HEK293 (cell line): ENCODE data around the gene LASP1NB.

Source experiments
- CTCF ChIA-PET: fragments of 350-600 bp; formaldehyde crosslinking; extraction: SDS; loops from one replicate; lab custom pipeline; 2021; ENCODE audit warnings: antibody characterized with exemption; lab: Yijun Ruan, JAX
- POLR2A ChIA-PET: fragments of 300-600 bp; formaldehyde crosslinking; extraction: SDS; loops from one replicate; lab custom pipeline; 2020; ENCODE audit warnings: antibody characterized with exemption, inconsistent platforms; lab: Yijun Ruan, JAX
- H3K27ac ChIP-seq: fragments of 200-500 bp; sonication (Bioruptor generic); 2 replicates; pipeline ENCODE4 v1.5.1; 2014; ENCODE audit warnings: low read depth, low read length, control low read depth, inconsistent platforms; ENCODE audit errors: extremely low read depth
- H3K36me3 ChIP-seq, 2 experiments: fragments of 200-500 bp in 1 of 2; sonication (Bioruptor generic) in 1 of 2; 1 replicate in 1 of 2; 2 replicates in 1 of 2; pipeline ENCODE4 v1.5.1; 2014 to 2017; ENCODE audit warnings: inconsistent platforms in 2 of 2, low read length in 2 of 2; ENCODE audit not compliant: control insufficient read depth in 2 of 2, insufficient read depth in 1 of 2
- H3K4me1 ChIP-seq: fragments of 200-500 bp; sonication (Bioruptor generic); 2 replicates; pipeline ENCODE4 v1.5.1; 2014; ENCODE audit warnings: mild to moderate bottlenecking, low read length, inconsistent platforms; ENCODE audit not compliant: control insufficient read depth, insufficient read depth
- H3K4me3 ChIP-seq: 2 replicates; pipeline ENCODE4 v1.5.1; 2011; ENCODE audit warnings: low read depth, mild to moderate bottlenecking, control low read depth, low read length, moderate library complexity
- H3K9me3 ChIP-seq: fragments of 200-500 bp; sonication (Bioruptor generic); 2 replicates; pipeline ENCODE4 v1.5.1; 2014; ENCODE audit warnings: low read depth, low read length, inconsistent platforms; ENCODE audit not compliant: control insufficient read depth, insufficient read depth
- BCL11B ChIP-seq: fragments of 450-650 bp; formaldehyde crosslinking; IDR thresholded peaks from 2 replicates; pipeline ENCODE4 v1.5.1; 2016; ENCODE audit warnings: low read depth, missing biosample characterization, missing genetic modification characterization
- KLF16 ChIP-seq: fragments of 450-650 bp; formaldehyde crosslinking; IDR thresholded peaks from 2 replicates; pipeline ENCODE4 v1.5.1; 2017; ENCODE audit warnings: missing biosample characterization, missing genetic modification characterization
- PRDM10 ChIP-seq: fragments of 450-650 bp; formaldehyde crosslinking; IDR thresholded peaks from 2 replicates; pipeline ENCODE4 v1.5.1; 2016; ENCODE audit warnings: missing biosample characterization, missing genetic modification characterization
- SCRT1 ChIP-seq: fragments of 450-650 bp; formaldehyde crosslinking; IDR thresholded peaks from 2 replicates; pipeline ENCODE4 v1.5.1; 2016; ENCODE audit warnings: missing biosample characterization, missing genetic modification characterization, borderline replicate concordance
- SCRT2 ChIP-seq: fragments of 450-650 bp; formaldehyde crosslinking; IDR thresholded peaks from 2 replicates; pipeline ENCODE4 v1.5.1; 2016; ENCODE audit warnings: missing biosample characterization, missing genetic modification characterization
- YY2 ChIP-seq: fragments of 450-650 bp; formaldehyde crosslinking; IDR thresholded peaks from 2 replicates; pipeline ENCODE4 v1.5.1; 2016; ENCODE audit warnings: missing biosample characterization, missing genetic modification characterization
- ZNF10 ChIP-seq: fragments of 450-650 bp; formaldehyde crosslinking; IDR thresholded peaks from 2 replicates; pipeline ENCODE4 v1.5.1; 2017; ENCODE audit warnings: missing biosample characterization, missing genetic modification characterization
- ZNF112 ChIP-seq: fragments of 450-650 bp; formaldehyde crosslinking; IDR thresholded peaks from 2 replicates; pipeline ENCODE4 v1.5.0; 2017; ENCODE audit warnings: missing biosample characterization, missing genetic modification characterization
- ZNF132 ChIP-seq: fragments of 450-650 bp; formaldehyde crosslinking; IDR thresholded peaks from 2 replicates; pipeline ENCODE4 v1.5.1; 2017; ENCODE audit warnings: missing biosample characterization, missing genetic modification characterization, borderline replicate concordance
- ZNF174 ChIP-seq: fragments of 450-650 bp; formaldehyde crosslinking; IDR thresholded peaks from 2 replicates; pipeline ENCODE4 v1.5.0; 2017; ENCODE audit warnings: missing biosample characterization, mild to moderate bottlenecking, missing genetic modification characterization
- ZNF19 ChIP-seq: fragments of 450-650 bp; formaldehyde crosslinking; IDR thresholded peaks from 2 replicates; pipeline ENCODE4; 2016; ENCODE audit warnings: missing biosample characterization, missing genetic modification characterization, low read depth
- ZNF23 ChIP-seq: fragments of 450-650 bp; formaldehyde crosslinking; IDR thresholded peaks from 2 replicates; pipeline ENCODE4 v1.5.1; 2016; ENCODE audit warnings: missing biosample characterization, missing genetic modification characterization, borderline replicate concordance
- ZNF311 ChIP-seq: fragments of 450-650 bp; formaldehyde crosslinking; IDR thresholded peaks from 2 replicates; pipeline ENCODE4 v1.5.1; 2017; ENCODE audit warnings: missing biosample characterization, missing genetic modification characterization, borderline replicate concordance
- ZNF426 ChIP-seq: fragments of 450-650 bp; formaldehyde crosslinking; IDR thresholded peaks from 2 replicates; pipeline ENCODE4 v1.5.1; 2017; ENCODE audit warnings: missing biosample characterization, missing genetic modification characterization, mild to moderate bottlenecking, inconsistent platforms, moderate library complexity
- ZNF664 ChIP-seq: fragments of 450-650 bp; formaldehyde crosslinking; IDR thresholded peaks from 2 replicates; pipeline ENCODE4 v1.5.1; 2016; ENCODE audit warnings: missing biosample characterization, missing genetic modification characterization
- ZNF747 ChIP-seq: fragments of 450-650 bp; formaldehyde crosslinking; IDR thresholded peaks from 2 replicates; pipeline ENCODE4 v1.5.1; 2016; ENCODE audit warnings: missing biosample characterization, missing genetic modification characterization
- ZSCAN30 ChIP-seq: fragments of 450-650 bp; IDR thresholded peaks from 2 replicates; pipeline ENCODE4 v1.5.1; 2018; ENCODE audit warnings: missing biosample characterization, mild to moderate bottlenecking, missing genetic modification characterization, moderate library complexity
- ZSCAN4 ChIP-seq: fragments of 450-650 bp; formaldehyde crosslinking; IDR thresholded peaks from 2 replicates; pipeline ENCODE4 v1.5.1; 2017; ENCODE audit warnings: missing biosample characterization, missing genetic modification characterization
- TF ChIP-seq, protein P1 (sequence below): fragments of 450-650 bp; formaldehyde crosslinking; IDR thresholded peaks from 2 replicates; pipeline ENCODE4 v1.5.1; 2016; ENCODE audit warnings: missing biosample characterization, missing genetic modification characterization
- TF ChIP-seq, protein P2 (sequence below): fragments of 450-650 bp; IDR thresholded peaks from 2 replicates; pipeline ENCODE4 v1.5.1; 2018; ENCODE audit warnings: missing biosample characterization, missing genetic modification characterization

LASP1NB gene

DNA sequence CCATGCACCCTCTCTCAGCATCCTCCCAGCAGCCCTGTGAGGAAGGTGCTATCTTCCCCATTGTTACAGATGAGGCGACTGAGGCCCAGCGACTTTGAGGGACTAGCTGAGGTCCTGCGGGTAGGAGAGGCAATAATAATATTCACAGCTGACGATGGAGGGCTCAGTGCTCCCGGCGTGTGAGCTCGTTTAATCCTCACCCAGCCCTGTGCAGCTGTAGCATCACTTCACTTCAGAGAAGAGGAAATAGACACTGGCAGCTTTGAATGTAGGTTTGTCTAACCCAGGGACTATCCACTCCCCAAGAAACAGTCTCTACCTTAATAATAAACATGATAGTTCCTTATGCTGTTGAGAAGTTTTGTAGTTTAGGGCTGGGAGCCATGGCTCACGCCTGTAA is 34.0 kb upstream of the LASP1NB start:
- ChIA-PET POLR2A (interaction anchor here (0.6 to 1.0 kb wide), 3 partner anchors 21 to 309 kb away, joined by 3 read pairs; partner anchors contain the start of genes LASP1 and RPL19), CTCF (interaction anchor here (1.0 kb wide), 1 partner anchor 32 kb away, joined by 4 read pairs; no protein-coding TSS in a partner anchor)
- Histone ChIP-seq H3K9me3 (no peaks in the 10 kb centered on the region), H3K36me3 (peaks cover 0 to 53% of the 10 kb centered on the region in 2 experiments; a peak in 2 of 3 replicates), H3K27ac (no peak overlapping the region), H3K4me1 (0 out of 2 replicates have a peak, but pooled peaks cover 1% of the 10 kb centered on the region), H3K4me3 (no peak overlapping the region)
- TF ChIP-seq ZNF10 (tag by site-specific recombination) (no peak), ZNF174 (tag by site-specific recombination) (no peak), BCL11B (tag by site-specific recombination) (no peak), ZNF426 (no peak), YY2 (no peak), ZNF112 (no peak), ZNF132 (tag by site-specific recombination) (no peak), ZNF311 (tag by site-specific recombination) (no peak), PRDM10 (tag by site-specific recombination) (no peak), ZSCAN4 (tag by site-specific recombination) (no peak), ZNF747 (no peak), ZNF664 (tag by site-specific recombination) (no peak), KLF16 (tag by site-specific recombination) (no peak), ZNF23 (tag by site-specific recombination) (no peak), ZSCAN30 (tag by site-specific recombination) (no peak), ZNF19 (tag by site-specific recombination) (no peak)
- TF ChIP-seq, protein P1, sequence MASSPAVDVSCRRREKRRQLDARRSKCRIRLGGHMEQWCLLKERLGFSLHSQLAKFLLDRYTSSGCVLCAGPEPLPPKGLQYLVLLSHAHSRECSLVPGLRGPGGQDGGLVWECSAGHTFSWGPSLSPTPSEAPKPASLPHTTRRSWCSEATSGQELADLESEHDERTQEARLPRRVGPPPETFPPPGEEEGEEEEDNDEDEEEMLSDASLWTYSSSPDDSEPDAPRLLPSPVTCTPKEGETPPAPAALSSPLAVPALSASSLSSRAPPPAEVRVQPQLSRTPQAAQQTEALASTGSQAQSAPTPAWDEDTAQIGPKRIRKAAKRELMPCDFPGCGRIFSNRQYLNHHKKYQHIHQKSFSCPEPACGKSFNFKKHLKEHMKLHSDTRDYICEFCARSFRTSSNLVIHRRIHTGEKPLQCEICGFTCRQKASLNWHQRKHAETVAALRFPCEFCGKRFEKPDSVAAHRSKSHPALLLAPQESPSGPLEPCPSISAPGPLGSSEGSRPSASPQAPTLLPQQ (tag by site-specific recombination) = no peak
- TF ChIP-seq, protein P2, sequence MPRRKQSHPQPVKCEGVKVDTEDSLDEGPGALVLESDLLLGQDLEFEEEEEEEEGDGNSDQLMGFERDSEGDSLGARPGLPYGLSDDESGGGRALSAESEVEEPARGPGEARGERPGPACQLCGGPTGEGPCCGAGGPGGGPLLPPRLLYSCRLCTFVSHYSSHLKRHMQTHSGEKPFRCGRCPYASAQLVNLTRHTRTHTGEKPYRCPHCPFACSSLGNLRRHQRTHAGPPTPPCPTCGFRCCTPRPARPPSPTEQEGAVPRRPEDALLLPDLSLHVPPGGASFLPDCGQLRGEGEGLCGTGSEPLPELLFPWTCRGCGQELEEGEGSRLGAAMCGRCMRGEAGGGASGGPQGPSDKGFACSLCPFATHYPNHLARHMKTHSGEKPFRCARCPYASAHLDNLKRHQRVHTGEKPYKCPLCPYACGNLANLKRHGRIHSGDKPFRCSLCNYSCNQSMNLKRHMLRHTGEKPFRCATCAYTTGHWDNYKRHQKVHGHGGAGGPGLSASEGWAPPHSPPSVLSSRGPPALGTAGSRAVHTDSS (tag by site-specific recombination) = no peak

GRCh38 chr17:38892083-38892482 is 33.3 kb upstream of the LASP1NB start:
- Histone ChIP-seq H3K4me1 (no peaks in the 10 kb centered on the region), H3K36me3 (peaks cover 0 to 57% of the 10 kb centered on the region in 2 experiments; a peak in 2 of 3 replicates), H3K9me3 (no peaks in the 10 kb centered on the region), H3K27ac (no peak overlapping the region), H3K4me3 (no peak overlapping the region)
- peak; percentile 77 for TF ChIP-seq SCRT2 (tag by site-specific recombination)
- TF ChIP-seq SCRT1 (tag by site-specific recombination) = peak; percentile 80
- no peak for TF ChIP-seq ZNF112
- CTCF ChIA-PET = interaction anchor here (1.0 kb wide), 1 partner anchor 32 kb away, joined by 4 read pairs; no protein-coding TSS in a partner anchor
- POLR2A ChIA-PET = interaction anchor here (0.6 to 1.0 kb wide), 3 partner anchors 21 to 308 kb away, joined by 3 read pairs; partner anchors contain the start of genes LASP1 and RPL19
